GM12864 (cell line): ENCODE data around the gene TBPL2.
"Not testable (repeated sequence)": the region's sequence is repeated elsewhere in the genome, so short reads cannot be mapped to it uniquely, and the experiment has no call there.

ENCODE experiments used
- DNase-seq: peaks from one replicate; pipeline ENCODE4 v3.0.0-alpha.2; 2011; ENCODE audit warnings: low read depth
- H3K4me3 ChIP-seq: 2 replicates; pipeline ENCODE4 v1.5.1; 2011; ENCODE audit warnings: mild to moderate bottlenecking, low read depth, low read length, control low read depth
- TF ChIP-seq, protein P1 (sequence below): IDR thresholded peaks from 2 replicates; pipeline ENCODE4 v1.5.1; 2011; ENCODE audit warnings: low read depth, mild to moderate bottlenecking, moderate library complexity, low read length, control low read depth, inconsistent platforms; ENCODE audit errors: missing control alignments

TBPL2 gene

DNA sequence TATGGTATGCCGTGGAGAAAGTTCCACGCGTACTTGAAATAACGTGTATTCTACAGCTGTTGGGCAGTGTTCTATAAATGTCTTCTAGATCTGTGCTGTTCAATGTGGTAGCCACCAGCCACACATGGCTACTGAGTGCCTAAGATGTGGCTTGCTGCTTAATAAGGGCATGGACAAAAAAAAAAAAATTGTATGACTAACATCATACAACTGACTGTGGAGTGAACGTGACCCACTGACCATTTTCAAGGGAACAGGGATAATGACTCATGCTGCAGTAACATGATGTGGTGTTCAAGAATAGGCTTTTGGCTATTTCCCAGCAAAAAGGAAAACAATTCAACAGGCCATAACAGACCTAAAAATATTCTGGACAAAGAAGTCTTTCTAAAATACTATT is 41.7 kb downstream of the TBPL2 start:
- no peak for DNase-seq
- H3K4me3 ChIP-seq, result no peak overlapping the region
- TF ChIP-seq, protein P1, sequence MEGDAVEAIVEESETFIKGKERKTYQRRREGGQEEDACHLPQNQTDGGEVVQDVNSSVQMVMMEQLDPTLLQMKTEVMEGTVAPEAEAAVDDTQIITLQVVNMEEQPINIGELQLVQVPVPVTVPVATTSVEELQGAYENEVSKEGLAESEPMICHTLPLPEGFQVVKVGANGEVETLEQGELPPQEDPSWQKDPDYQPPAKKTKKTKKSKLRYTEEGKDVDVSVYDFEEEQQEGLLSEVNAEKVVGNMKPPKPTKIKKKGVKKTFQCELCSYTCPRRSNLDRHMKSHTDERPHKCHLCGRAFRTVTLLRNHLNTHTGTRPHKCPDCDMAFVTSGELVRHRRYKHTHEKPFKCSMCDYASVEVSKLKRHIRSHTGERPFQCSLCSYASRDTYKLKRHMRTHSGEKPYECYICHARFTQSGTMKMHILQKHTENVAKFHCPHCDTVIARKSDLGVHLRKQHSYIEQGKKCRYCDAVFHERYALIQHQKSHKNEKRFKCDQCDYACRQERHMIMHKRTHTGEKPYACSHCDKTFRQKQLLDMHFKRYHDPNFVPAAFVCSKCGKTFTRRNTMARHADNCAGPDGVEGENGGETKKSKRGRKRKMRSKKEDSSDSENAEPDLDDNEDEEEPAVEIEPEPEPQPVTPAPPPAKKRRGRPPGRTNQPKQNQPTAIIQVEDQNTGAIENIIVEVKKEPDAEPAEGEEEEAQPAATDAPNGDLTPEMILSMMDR, result no peak

DNA sequence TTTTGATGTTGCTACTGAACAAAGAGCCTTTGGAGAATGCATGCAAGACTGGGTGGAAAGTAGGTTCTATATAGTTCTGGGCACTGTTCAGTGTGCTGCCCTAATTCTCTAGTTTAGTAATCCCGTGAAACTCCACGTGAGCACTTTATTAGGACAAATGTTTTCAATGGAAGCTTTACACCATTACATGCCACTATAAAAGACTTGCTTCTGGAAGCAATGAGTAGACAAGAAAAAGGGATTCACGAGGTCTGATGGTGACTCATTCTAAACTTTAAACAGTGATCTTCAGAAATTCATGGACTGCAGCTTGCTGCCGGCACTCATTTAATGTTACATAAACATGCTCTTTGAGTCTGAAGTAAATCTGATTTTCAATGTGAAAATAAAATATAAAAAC is 51.1 kb downstream of the TBPL2 start:
- DNase-seq, result no peak
- TF ChIP-seq, protein P1, result no peak
- no peak overlapping the region for H3K4me3 ChIP-seq

DNA sequence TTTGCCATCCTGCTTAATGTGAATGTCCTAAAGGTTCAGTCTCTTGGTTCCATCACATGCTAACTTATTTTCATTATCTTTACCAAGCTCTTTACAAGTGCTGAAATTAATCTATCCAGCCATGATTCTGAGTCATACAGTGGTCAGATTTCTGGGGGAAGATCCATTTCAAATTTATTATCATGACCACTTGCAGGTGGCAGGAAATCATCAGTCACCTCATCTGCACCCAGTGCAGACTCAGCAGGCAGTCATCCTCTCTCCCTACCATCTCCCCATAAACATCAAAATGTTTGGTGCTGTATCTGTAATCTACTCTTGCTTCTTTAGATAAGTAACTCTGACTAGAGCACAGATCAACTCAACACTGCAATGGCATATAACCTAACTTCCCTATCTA is 52.3 kb downstream of the TBPL2 start:
- no peak overlapping the region for H3K4me3 ChIP-seq
- DNase-seq, result no peak
- TF ChIP-seq, protein P1, result no peak

GRCh38 chr14:55387121-55387520 is 53.3 kb downstream of the TBPL2 start:
- TF ChIP-seq, protein P1, result no peak
- H3K4me3 ChIP-seq, result no peak overlapping the region
- no peak for DNase-seq

- TF ChIP-seq, protein P1, result no peak
- DNase-seq, result no peak
- no peak overlapping the region for H3K4me3 ChIP-seq
Measured at GRCh38 chr14:55386037-55386808, 54.2 kb downstream of the TBPL2 start.

DNA sequence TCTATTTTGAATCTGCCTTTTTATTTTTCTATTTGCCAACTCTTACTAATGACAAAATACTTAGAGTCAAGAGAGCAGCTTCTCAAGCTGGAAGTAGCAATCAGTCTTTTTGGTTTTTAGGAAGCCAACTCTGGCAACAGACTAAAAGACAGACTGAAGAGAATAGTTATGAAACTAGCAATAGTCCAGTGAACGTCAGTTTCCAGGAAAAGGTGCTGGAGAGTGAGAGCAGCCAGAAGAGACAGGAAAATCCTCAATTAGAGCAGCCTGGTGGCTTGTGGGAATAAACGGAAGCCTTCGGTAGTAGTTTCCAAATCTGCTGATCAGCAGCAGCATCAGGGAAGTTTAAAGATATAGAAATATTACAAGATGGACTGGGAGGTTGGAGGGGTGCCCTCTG is 55.9 kb downstream of the TBPL2 start:
- no peak for DNase-seq
- TF ChIP-seq, protein P1, result no peak

DNA sequence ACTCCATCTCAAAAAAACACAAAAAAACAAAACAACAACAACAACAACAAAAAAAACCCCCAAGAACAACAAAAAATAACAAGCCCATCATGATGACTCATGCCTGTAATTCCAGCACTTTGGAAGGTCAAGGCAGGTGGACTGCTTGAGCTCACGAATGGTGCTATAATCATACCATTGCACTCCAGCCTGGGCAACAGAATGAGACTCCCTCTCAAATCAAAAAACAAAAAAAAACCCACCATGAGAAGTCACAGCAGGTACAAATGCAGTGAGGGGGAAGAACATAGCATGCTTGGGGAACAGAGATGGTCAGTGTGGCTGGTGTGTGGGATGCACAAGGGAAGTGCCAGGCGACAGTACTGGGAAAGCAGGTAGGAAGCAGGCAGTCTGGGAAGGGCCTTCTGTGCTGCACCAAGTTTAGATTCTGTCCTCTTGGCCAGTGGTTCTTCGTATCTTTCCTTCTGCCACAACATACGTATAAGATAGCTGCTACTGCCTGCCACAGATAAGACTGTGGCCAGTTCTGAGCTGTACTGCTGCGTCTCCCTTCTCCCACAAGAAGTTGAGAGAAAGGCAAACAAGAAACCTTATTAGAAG is 56.8 kb downstream of the TBPL2 start:
- TF ChIP-seq, protein P1, result no peak
- H3K4me3 ChIP-seq, result no peak overlapping the region
- DNase-seq, result no peak

More for the DNA sequence above, 55.9 kb downstream of the TBPL2 start:
- H3K4me3 ChIP-seq, result no peak overlapping the region

DNA sequence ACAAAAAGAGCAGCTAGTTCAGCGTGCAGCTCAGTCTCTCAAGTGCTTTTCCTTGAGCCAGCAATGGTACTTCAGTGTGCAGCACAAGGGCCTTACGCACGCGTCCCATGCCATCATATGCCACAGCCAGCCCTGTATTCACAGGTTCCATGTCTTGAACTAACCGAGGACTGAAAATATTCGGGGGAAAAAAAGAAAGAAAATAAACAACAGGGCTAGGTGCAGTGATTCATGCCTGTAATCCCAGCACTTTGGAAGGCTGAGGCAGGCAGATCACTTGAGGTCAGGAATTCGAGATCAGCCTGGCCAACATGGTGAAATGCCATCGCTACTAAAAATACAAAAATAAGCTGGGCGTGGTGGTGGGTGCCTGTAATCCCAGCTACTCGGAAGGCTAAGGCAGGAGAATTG is 57.4 kb downstream of the TBPL2 start:
- DNase-seq, H3K4me3 ChIP-seq: not testable (repeated sequence)
